ENCODE measurements around the gene SLC14A1.

Gene SLC14A1

DNA sequence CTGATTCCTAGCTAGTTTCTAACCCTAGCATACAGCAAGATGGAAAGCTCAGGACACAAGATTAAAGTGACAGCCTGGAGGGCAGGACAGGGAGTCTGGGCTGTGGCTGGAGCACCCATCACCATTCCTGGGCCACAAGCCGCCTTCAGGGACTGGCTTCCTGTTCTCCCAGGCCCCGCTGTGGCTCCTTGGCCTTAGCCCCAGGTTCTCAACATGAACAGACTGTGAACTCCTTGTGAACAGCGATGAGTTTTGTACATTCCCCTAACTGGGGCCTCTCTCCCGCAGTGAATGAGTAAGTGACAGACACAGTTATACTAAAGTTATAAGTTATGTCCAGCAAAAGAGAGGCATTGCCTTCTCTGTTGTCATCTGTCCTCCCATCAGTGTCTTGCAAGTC is 35.9 kb upstream of the SLC14A1 start:
- H3K36me3 ChIP-seq (ENCODE audit: control insufficient read depth in 1 of 2, insufficient read depth in 2 of 2, low read length in 2 of 2): no peaks in the 10 kb centered on the region
- H3K4me1 ChIP-seq (ENCODE audit: control insufficient read depth in 1 of 2, insufficient read depth in 2 of 2, low read length in 2 of 2): peaks cover 8 to 14% of the 10 kb centered on the region in 2 donors
- H3K27me3 ChIP-seq (ENCODE audit: control insufficient read depth in 1 of 2, insufficient read depth in 2 of 2, low read length in 2 of 2): no peaks in the 10 kb centered on the region
- no peak overlapping the region for H3K27ac ChIP-seq (ENCODE audit: low read depth, low read length)
- no peak overlapping the region for H3K4me3 ChIP-seq (ENCODE audit: low read depth in 1 of 2, low read length in 2 of 2)
- H3K9ac ChIP-seq (ENCODE audit: low read depth in 1 of 2, low read length in 2 of 2): peak overlapping the region in 1 of 2 donors; percentile 28
- no peaks in the 10 kb centered on the region for H3K9me3 ChIP-seq (ENCODE audit: control insufficient read depth in 1 of 2, low read length in 2 of 2)

DNA sequence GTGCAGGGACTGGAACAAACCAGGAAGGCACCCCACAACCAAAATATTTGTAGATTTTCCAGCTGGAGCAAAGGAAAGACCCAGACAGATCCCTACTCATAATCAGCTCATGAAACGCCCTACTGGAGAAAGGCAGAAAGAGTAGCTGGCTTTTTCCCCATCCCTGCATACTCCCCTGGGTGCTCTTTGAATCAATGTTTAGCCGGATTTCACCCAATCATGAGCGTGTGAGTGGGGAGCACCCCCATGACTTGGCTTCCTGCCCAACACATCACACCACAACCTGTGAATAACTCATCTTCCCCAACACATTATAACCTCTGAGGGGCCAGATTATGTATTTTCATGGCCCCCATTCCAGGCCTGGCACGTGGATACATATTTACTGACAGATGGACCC is 35.1 kb upstream of the SLC14A1 start:
- no peak overlapping the region for H3K4me3 ChIP-seq (ENCODE audit: low read depth in 1 of 2, low read length in 2 of 2)
- peaks cover 8 to 14% of the 10 kb centered on the region in 2 donors for H3K4me1 ChIP-seq (ENCODE audit: control insufficient read depth in 1 of 2, insufficient read depth in 2 of 2, low read length in 2 of 2)
- no peak overlapping the region for H3K27ac ChIP-seq (ENCODE audit: low read depth, low read length)
- no peaks in the 10 kb centered on the region for H3K36me3 ChIP-seq (ENCODE audit: control insufficient read depth in 1 of 2, insufficient read depth in 2 of 2, low read length in 2 of 2)
- H3K27me3 ChIP-seq (ENCODE audit: control insufficient read depth in 1 of 2, insufficient read depth in 2 of 2, low read length in 2 of 2): no peaks in the 10 kb centered on the region
- no peaks in the 10 kb centered on the region for H3K9me3 ChIP-seq (ENCODE audit: control insufficient read depth in 1 of 2, low read length in 2 of 2)
- no peak overlapping the region for H3K9ac ChIP-seq (ENCODE audit: low read depth in 1 of 2, low read length in 2 of 2)

DNA sequence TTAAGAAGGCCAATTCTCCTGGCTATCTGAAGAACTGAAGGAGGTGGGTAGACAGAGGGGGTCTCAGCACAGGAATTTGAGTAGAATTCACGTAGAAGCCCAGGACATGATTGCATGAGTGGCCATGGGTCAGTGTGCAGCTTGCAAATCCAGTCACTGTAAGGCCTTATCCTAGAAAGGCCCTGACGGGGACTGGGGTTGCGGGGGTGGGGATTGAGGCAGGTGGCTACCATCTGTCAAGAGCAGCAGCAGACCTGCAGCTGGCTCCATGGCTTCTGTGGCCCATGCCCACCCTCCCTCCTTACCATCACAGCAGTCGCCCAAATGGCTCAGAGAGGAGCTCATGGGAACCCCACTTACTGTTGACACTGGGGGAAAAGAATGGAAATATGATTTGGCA is 34.6 kb upstream of the SLC14A1 start:
- peaks cover 8 to 14% of the 10 kb centered on the region in 2 donors for H3K4me1 ChIP-seq (ENCODE audit: control insufficient read depth in 1 of 2, insufficient read depth in 2 of 2, low read length in 2 of 2)
- H3K27me3 ChIP-seq (ENCODE audit: control insufficient read depth in 1 of 2, insufficient read depth in 2 of 2, low read length in 2 of 2): no peaks in the 10 kb centered on the region
- H3K27ac ChIP-seq (ENCODE audit: low read depth, low read length): no peak overlapping the region
- H3K36me3 ChIP-seq (ENCODE audit: control insufficient read depth in 1 of 2, insufficient read depth in 2 of 2, low read length in 2 of 2): no peaks in the 10 kb centered on the region
- H3K9ac ChIP-seq (ENCODE audit: low read depth in 1 of 2, low read length in 2 of 2): no peak overlapping the region
- H3K4me3 ChIP-seq (ENCODE audit: low read depth in 1 of 2, low read length in 2 of 2): no peak overlapping the region
- H3K9me3 ChIP-seq (ENCODE audit: control insufficient read depth in 1 of 2, low read length in 2 of 2): no peaks in the 10 kb centered on the region

DNA sequence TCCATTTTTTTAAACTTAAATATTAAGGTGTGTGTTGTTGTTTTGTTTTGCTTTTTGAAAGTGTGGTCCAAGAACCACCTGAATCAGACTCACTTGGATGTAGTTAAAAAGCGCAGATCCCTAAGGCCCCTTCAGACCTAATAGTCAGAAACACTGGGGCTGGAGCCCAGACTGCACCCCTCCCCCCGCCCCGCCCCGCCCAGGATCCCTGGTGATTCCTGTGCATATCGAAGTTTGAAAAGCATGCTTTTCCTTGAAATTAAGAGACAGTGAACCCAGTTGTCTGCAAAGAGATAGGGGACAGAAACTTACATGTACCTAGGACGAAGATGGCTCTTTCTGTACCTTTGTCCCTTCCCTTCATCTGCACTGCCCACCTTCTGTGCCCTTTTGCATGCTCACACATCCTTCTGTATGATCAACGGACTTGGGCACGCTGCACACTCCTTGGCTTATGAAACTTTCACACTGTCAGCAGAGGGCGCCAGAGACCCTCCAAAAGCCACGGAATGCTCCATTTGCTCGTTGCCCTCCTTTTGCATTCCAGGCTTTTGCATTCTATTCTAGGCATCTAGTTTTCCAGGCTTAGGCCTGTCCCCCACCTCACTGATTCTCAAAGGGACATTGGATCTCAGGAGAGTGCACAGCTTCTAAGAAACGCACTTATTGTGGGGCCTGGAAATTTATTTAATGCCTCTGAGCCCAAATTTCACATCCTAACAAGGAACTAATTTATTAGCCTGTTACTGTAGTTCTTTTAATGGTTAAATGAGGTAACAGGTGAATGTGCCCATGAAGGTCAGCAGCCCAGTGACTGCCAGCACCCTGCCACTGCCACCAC is 32.8 kb upstream of the SLC14A1 start:
- H3K4me1 ChIP-seq (ENCODE audit: control insufficient read depth in 1 of 2, insufficient read depth in 2 of 2, low read length in 2 of 2): peaks cover 8 to 14% of the 10 kb centered on the region in 2 donors
- no peak overlapping the region for H3K4me3 ChIP-seq (ENCODE audit: low read depth in 1 of 2, low read length in 2 of 2)
- H3K27ac ChIP-seq (ENCODE audit: low read depth, low read length): no peak overlapping the region
- no peak overlapping the region for H3K9ac ChIP-seq (ENCODE audit: low read depth in 1 of 2, low read length in 2 of 2)
- H3K27me3 ChIP-seq (ENCODE audit: control insufficient read depth in 1 of 2, insufficient read depth in 2 of 2, low read length in 2 of 2): no peaks in the 10 kb centered on the region
- H3K9me3 ChIP-seq (ENCODE audit: control insufficient read depth in 1 of 2, low read length in 2 of 2): no peaks in the 10 kb centered on the region
- H3K36me3 ChIP-seq (ENCODE audit: control insufficient read depth in 1 of 2, insufficient read depth in 2 of 2, low read length in 2 of 2): no peaks in the 10 kb centered on the region

DNA sequence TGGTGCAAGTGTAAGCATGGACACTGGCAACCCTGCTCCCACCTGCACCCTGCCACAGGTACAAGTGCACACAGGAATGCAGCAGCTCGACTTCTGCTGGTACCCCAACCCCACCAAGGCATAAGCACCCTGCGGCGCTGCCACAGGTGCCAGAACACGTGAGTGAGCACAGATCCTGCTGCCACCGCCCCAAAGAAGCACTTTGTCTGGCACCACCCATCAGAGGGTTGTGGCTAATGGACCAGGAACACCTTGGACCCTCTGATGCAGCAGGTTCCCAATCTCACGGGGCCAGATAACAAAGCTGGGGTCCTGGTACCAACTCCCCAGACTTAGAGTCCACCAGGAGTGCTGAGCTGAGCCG is 32.2 kb upstream of the SLC14A1 start:
- Histone ChIP-seq H3K9me3 (ENCODE audit: control insufficient read depth in 1 of 2, low read length in 2 of 2) (no peaks in the 10 kb centered on the region), H3K27ac (ENCODE audit: low read depth, low read length) (no peak overlapping the region), H3K4me3 (ENCODE audit: low read depth in 1 of 2, low read length in 2 of 2) (no peak overlapping the region), H3K27me3 (ENCODE audit: control insufficient read depth in 1 of 2, insufficient read depth in 2 of 2, low read length in 2 of 2) (no peaks in the 10 kb centered on the region), H3K4me1 (ENCODE audit: control insufficient read depth in 1 of 2, insufficient read depth in 2 of 2, low read length in 2 of 2) (peaks cover 8 to 14% of the 10 kb centered on the region in 2 donors), H3K36me3 (ENCODE audit: control insufficient read depth in 1 of 2, insufficient read depth in 2 of 2, low read length in 2 of 2) (no peaks in the 10 kb centered on the region), H3K9ac (ENCODE audit: low read depth in 1 of 2, low read length in 2 of 2) (no peak overlapping the region)

DNA sequence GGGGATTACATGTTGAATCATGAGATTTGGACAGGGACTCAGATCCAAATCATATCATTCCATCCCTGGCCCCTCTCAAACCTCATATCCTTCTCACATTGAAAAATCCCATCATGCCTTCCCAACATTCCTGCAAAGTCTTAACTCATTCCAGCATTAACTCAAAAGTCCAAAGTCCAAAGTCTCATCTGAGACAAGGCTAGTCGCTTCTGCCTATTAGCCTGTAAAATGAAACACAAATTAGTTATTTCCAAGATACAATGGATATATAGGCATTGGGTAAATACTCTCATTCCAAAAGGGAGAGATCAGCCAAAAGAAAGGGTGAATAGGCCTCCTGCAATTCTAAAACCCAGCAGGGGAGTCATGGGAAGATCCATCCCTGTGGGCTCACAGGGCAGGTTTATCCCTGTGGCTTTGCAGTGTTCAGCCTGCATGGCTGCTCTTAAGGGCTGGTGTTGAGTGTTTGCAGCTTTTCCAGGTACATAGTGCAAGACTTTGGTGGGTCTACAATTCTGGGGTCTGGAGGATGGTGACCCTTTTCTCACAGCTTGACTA is 21.2 kb upstream of the SLC14A1 start:
- no peaks in the 10 kb centered on the region for H3K4me1 ChIP-seq (ENCODE audit: control insufficient read depth in 1 of 2, insufficient read depth in 2 of 2, low read length in 2 of 2)
- no peak overlapping the region for H3K4me3 ChIP-seq (ENCODE audit: low read depth in 1 of 2, low read length in 2 of 2)
- peaks cover 0 to 6% of the 10 kb centered on the region in 2 donors for H3K9me3 ChIP-seq (ENCODE audit: control insufficient read depth in 1 of 2, low read length in 2 of 2)
- H3K9ac ChIP-seq (ENCODE audit: low read depth in 1 of 2, low read length in 2 of 2): no peak overlapping the region
- no peaks in the 10 kb centered on the region for H3K27me3 ChIP-seq (ENCODE audit: control insufficient read depth in 1 of 2, insufficient read depth in 2 of 2, low read length in 2 of 2)
- H3K36me3 ChIP-seq (ENCODE audit: control insufficient read depth in 1 of 2, insufficient read depth in 2 of 2, low read length in 2 of 2): no peaks in the 10 kb centered on the region
- H3K27ac ChIP-seq (ENCODE audit: low read depth, low read length): no peak overlapping the region

DNA sequence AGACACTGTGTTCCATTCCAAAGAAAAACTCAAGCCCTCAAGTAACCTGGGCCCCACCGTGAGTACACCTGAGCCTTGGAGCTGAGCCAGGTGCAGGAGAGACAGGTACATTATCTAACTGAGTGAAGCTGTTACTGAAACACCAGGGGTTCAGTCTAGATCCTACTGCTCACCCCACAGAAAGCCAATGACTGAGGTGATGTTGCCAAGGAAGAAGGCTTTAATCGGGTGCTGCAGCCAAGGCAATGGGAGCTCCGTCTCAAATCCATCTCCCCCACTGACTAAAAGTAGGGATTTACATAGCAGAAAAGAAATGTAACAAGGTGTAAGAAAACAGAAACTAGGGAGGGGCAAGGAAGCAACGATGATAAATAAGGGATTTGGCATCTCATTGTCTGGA is 15.2 kb upstream of the SLC14A1 start:
- H3K27me3 ChIP-seq (ENCODE audit: control insufficient read depth in 1 of 2, insufficient read depth in 2 of 2, low read length in 2 of 2): no peaks in the 10 kb centered on the region
- H3K4me3 ChIP-seq (ENCODE audit: low read depth in 1 of 2, low read length in 2 of 2): no peak overlapping the region
- H3K36me3 ChIP-seq (ENCODE audit: control insufficient read depth in 1 of 2, insufficient read depth in 2 of 2, low read length in 2 of 2): no peaks in the 10 kb centered on the region
- no peak overlapping the region for H3K9ac ChIP-seq (ENCODE audit: low read depth in 1 of 2, low read length in 2 of 2)
- no peak overlapping the region for H3K27ac ChIP-seq (ENCODE audit: low read depth, low read length)
- peaks cover 12 to 17% of the 10 kb centered on the region in 2 donors for H3K9me3 ChIP-seq (ENCODE audit: control insufficient read depth in 1 of 2, low read length in 2 of 2)
- no peaks in the 10 kb centered on the region for H3K4me1 ChIP-seq (ENCODE audit: control insufficient read depth in 1 of 2, insufficient read depth in 2 of 2, low read length in 2 of 2)

DNA sequence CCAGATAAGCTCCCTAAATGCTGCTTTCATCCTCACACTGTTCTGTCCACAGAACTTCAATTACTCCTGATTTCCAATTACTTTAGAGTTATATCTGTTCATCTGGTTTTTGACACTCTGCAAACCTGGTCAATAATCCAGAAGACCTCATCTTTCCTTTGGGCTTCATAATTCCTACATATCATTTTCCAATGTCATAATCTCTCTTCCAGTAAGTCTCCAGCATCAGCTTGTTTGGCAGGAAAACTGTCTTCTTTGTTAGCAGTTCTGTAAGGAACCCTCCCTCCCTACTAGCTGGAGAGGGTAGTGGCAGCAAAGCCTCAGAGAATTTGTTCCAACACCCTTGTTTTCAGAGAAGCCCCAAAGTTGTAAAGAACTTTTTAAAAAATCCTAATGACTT is 11.9 kb upstream of the SLC14A1 start:
- Histone ChIP-seq H3K4me3 (ENCODE audit: low read depth in 1 of 2, low read length in 2 of 2) (no peak overlapping the region), H3K27me3 (ENCODE audit: control insufficient read depth in 1 of 2, insufficient read depth in 2 of 2, low read length in 2 of 2) (no peaks in the 10 kb centered on the region), H3K27ac (ENCODE audit: low read depth, low read length) (no peak overlapping the region), H3K4me1 (ENCODE audit: control insufficient read depth in 1 of 2, insufficient read depth in 2 of 2, low read length in 2 of 2) (no peaks in the 10 kb centered on the region), H3K9me3 (ENCODE audit: control insufficient read depth in 1 of 2, low read length in 2 of 2) (peaks cover 12 to 17% of the 10 kb centered on the region in 2 donors), H3K36me3 (ENCODE audit: control insufficient read depth in 1 of 2, insufficient read depth in 2 of 2, low read length in 2 of 2) (no peaks in the 10 kb centered on the region), H3K9ac (ENCODE audit: low read depth in 1 of 2, low read length in 2 of 2) (no peak overlapping the region)

DNA sequence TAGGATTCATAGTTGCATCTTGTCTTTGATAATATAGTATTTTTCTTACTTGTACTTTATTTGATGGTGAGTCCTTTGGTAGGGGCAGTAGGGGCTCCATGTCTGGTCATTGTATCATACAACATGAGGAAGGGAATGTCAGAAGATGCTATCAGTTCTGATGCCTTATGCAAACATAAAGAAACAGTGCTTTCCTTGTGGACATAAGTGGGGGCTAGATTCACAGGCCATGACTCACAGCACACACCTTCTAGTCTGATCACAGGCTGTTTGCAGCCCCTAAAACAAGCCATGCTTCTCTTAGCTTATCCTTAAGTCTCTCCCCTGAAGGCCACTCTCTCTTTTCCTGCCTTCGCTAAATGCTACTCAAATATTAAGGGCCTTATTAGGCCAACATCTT is 10.7 kb upstream of the SLC14A1 start:
- no peaks in the 10 kb centered on the region for H3K4me1 ChIP-seq (ENCODE audit: control insufficient read depth in 1 of 2, insufficient read depth in 2 of 2, low read length in 2 of 2)
- H3K36me3 ChIP-seq (ENCODE audit: control insufficient read depth in 1 of 2, insufficient read depth in 2 of 2, low read length in 2 of 2): no peaks in the 10 kb centered on the region
- H3K27ac ChIP-seq (ENCODE audit: low read depth, low read length): no peak overlapping the region
- no peaks in the 10 kb centered on the region for H3K27me3 ChIP-seq (ENCODE audit: control insufficient read depth in 1 of 2, insufficient read depth in 2 of 2, low read length in 2 of 2)
- peaks cover 12 to 14% of the 10 kb centered on the region in 2 donors for H3K9me3 ChIP-seq (ENCODE audit: control insufficient read depth in 1 of 2, low read length in 2 of 2)
- H3K9ac ChIP-seq (ENCODE audit: low read depth in 1 of 2, low read length in 2 of 2): no peak overlapping the region
- no peak overlapping the region for H3K4me3 ChIP-seq (ENCODE audit: low read depth in 1 of 2, low read length in 2 of 2)

DNA sequence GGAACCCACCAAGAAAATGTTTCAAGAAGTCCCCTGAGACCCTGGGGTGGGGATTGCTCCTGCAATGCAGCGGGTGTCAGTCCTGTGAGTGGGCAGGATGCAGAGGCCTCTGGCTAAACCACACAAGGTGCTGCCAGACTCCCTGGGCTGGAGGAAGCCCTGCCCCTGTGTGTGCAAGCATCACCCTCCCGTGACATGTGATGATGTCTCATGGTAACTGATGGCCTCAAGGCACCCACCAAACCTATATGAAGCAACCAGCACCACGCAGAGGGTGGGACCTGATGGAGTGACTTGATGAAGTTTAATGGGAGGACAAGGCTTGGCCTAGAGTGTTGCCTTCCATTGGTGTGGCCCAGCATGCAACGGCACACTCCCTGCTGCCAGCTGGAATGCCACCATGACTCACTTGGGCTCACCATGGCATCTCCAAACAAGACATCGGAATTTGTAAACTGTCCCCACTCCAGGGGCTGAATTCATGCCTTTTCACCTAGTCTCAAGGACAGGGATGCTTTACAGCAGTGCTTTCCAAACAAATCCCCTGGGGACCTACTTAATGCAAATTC is 8.7 kb upstream of the SLC14A1 start:
- no peaks in the 10 kb centered on the region for H3K27me3 ChIP-seq (ENCODE audit: control insufficient read depth in 1 of 2, insufficient read depth in 2 of 2, low read length in 2 of 2)
- H3K4me1 ChIP-seq (ENCODE audit: control insufficient read depth in 1 of 2, insufficient read depth in 2 of 2, low read length in 2 of 2): no peaks in the 10 kb centered on the region
- H3K36me3 ChIP-seq (ENCODE audit: control insufficient read depth in 1 of 2, insufficient read depth in 2 of 2, low read length in 2 of 2): no peaks in the 10 kb centered on the region

More for the DNA sequence above, 8.7 kb upstream of the SLC14A1 start:
- no peak overlapping the region for H3K27ac ChIP-seq (ENCODE audit: low read depth, low read length)
- H3K9me3 ChIP-seq (ENCODE audit: control insufficient read depth in 1 of 2, low read length in 2 of 2): no peaks in the 10 kb centered on the region
- no peak overlapping the region for H3K4me3 ChIP-seq (ENCODE audit: low read depth in 1 of 2, low read length in 2 of 2)
- H3K9ac ChIP-seq (ENCODE audit: low read depth in 1 of 2, low read length in 2 of 2): no peak overlapping the region
